Suprapubic skin (tissue), 4 donors: ENCODE data around the gene IL17F. TPM values are rescaled to one million over a fixed set of nuclear protein-coding genes. Genes with fewer than 3 reads are reported as not detected.

Experiments
- DNase-seq, 2 donors: peaks; one replicate each; pipeline ENCODE4 v3.0.0-alpha.2; 2019; ENCODE audit warnings: low spot score in 2 of 2
- H3K27ac ChIP-seq: fragments of 200-600 bp; sonication (generic); one replicate; pipeline ENCODE4 v1.5.1; 2019
- H3K27me3 ChIP-seq: fragments of 200-600 bp; sonication (generic); one replicate; pipeline ENCODE4 v1.5.1; 2019
- H3K36me3 ChIP-seq: fragments of 200-600 bp; sonication (generic); one replicate; pipeline ENCODE4 v1.5.1; 2019
- H3K4me1 ChIP-seq: fragments of 200-600 bp; sonication (generic); one replicate; pipeline ENCODE4 v1.5.1; 2019
- H3K4me3 ChIP-seq: fragments of 200-600 bp; sonication (generic); one replicate; pipeline ENCODE4 v1.5.1; 2019; ENCODE audit warnings: mild to moderate bottlenecking
- H3K9me3 ChIP-seq: fragments of 200-600 bp; sonication (generic); one replicate; pipeline ENCODE4 v1.5.1; 2019
- CTCF ChIP-seq, 2 donors: fragments of 200-600 bp in 1 of 2; fragments of 450-650 bp in 1 of 2; sonication (generic) in 1 of 2; IDR thresholded peaks; one replicate each; pipeline ENCODE4 v1.5.1; 2016 to 2019; ENCODE audit warnings: antibody characterized with exemption in 2 of 2, mild to moderate bottlenecking in 1 of 2, moderate library complexity in 1 of 2
- EP300 ChIP-seq: sonication (generic); formaldehyde crosslinking; IDR thresholded peaks from one replicate; pipeline ENCODE4 v1.6.1; 2017; ENCODE audit warnings: antibody characterized with exemption
- POLR2A ChIP-seq, 2 donors: fragments of 450-650 bp; IDR thresholded peaks; one replicate each; pipeline ENCODE4 v1.6.1; 2017; ENCODE audit warnings: antibody characterized with exemption in 2 of 2, mild to moderate bottlenecking in 2 of 2, moderate library complexity in 2 of 2
- POLR2AphosphoS5 ChIP-seq, 3 donors: sonication (generic); formaldehyde crosslinking; IDR thresholded peaks; one replicate each; pipeline ENCODE4 v1.6.1; 2017; ENCODE audit warnings: antibody characterized with exemption in 3 of 3
- WGBS: methylation state at CpG from one replicate; pipeline ENCODE4 v1.1.5; 2018; 5-methylcytosine and 5-hydroxymethylcytosine counted together
- total RNA-seq, 4 donors: library from RNA; depleted of rRNA; stranded (reverse); fragments of >200 nt; gene quantifications; one replicate each; pipeline ENCODE4 v1.1.0, GENCODE V29; 2016

IL17F gene
- total RNA-seq, 4 donors from 2014 or later, result not detected

- H3K4me3 ChIP-seq, result no peak overlapping the region
- H3K9me3 ChIP-seq, result no peaks in the 10 kb centered on the region
- TF ChIP-seq POLR2AphosphoS5 (IDR thresholded peaks at IDR 0.05), result no peak
- TF ChIP-seq EP300, result no peak
- no peak for TF ChIP-seq CTCF (IDR thresholded peaks at IDR 0.05)
- TF ChIP-seq POLR2A (IDR thresholded peaks at IDR 0.05), result no peak
- peaks cover 19% of the 10 kb centered on the region for H3K27me3 ChIP-seq
- no peak for DNase-seq
- H3K36me3 ChIP-seq, result no peaks in the 10 kb centered on the region
- WGBS, result 98% methylated on average over 2 of the region's 2 CpGs
- no peaks in the 10 kb centered on the region for H3K4me1 ChIP-seq
- no peak overlapping the region for H3K27ac ChIP-seq
These were observed 11.1 kb upstream of the IL17F start for GRCh38 chr6:52255434-52255833.

GRCh38 chr6:52254731-52255378, 10.6 kb upstream of the IL17F start:
- Histone ChIP-seq H3K4me3 (no peak overlapping the region), H3K27ac (no peak overlapping the region), H3K27me3 (peaks cover 19% of the 10 kb centered on the region), H3K4me1 (no peaks in the 10 kb centered on the region), H3K36me3 (no peaks in the 10 kb centered on the region), H3K9me3 (no peaks in the 10 kb centered on the region)
- WGBS, result 93% methylated on average over 8 of the region's 8 CpGs
- no peak for TF ChIP-seq POLR2AphosphoS5 (IDR thresholded peaks at IDR 0.05)
- no peak for TF ChIP-seq EP300
- no peak for TF ChIP-seq CTCF (IDR thresholded peaks at IDR 0.05)
- no peak for TF ChIP-seq POLR2A (IDR thresholded peaks at IDR 0.05)
- DNase-seq, result no peak

DNA sequence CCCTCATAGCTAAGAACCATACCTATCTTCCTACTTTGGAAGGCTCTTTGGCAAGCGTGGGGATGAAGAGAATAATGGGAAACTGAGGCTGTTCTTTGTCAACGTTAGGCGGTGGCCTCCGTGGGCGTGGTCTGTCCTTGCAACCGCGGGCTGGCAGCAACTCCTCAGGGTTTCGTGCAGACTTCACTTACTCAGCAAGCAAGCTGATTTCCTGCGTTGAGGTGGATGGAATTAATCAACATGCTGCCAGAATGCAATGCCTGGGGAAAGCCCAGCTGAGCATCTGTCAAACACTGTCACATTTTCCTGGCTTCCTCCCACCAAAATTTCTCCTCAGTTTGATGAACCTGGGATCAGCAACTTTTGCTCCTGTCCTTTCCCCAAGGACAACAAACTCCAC, 9.2 kb upstream of the IL17F start:
- no peaks in the 10 kb centered on the region for H3K36me3 ChIP-seq
- WGBS, result 16% methylated on average over 9 of the region's 9 CpGs

GRCh38 chr6:52251113-52251512, 6.8 kb upstream of the IL17F start:
- H3K9me3 ChIP-seq, result no peaks in the 10 kb centered on the region
- no peak for TF ChIP-seq POLR2AphosphoS5 (IDR thresholded peaks at IDR 0.05)
- TF ChIP-seq CTCF (IDR thresholded peaks at IDR 0.05), result no peak
- TF ChIP-seq POLR2A (IDR thresholded peaks at IDR 0.05), result no peak
- no peak for TF ChIP-seq EP300
- DNase-seq, result no peak

More for the DNA sequence above, 9.2 kb upstream of the IL17F start:
- Histone ChIP-seq H3K4me1 (no peaks in the 10 kb centered on the region), H3K27me3 (peaks cover 19% of the 10 kb centered on the region), H3K27ac (no peak overlapping the region), H3K4me3 (no peak overlapping the region), H3K9me3 (no peaks in the 10 kb centered on the region)
- TF ChIP-seq EP300, result no peak
- TF ChIP-seq POLR2A (IDR thresholded peaks at IDR 0.05), result no peak
- no peak for TF ChIP-seq POLR2AphosphoS5 (IDR thresholded peaks at IDR 0.05)
- TF ChIP-seq CTCF (IDR thresholded peaks at IDR 0.05), result no peak
- no peak for DNase-seq

DNA sequence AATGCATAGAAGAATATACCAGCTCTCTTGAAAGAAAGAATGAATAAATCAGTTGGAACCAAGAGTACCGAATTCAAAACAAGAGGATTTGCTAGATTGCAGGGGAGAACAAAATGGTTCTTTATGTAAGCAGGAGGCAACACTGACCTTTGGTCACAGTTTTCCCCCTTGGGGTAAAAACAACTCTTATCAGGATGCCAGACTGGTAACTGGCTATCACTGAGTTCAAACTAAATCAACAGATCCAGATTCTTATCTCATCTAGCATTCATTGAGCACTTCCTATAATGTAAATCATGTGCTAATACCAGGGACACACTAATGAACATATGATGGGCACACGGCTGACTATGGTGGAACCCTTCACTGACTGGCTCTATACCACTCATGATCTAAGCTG, 4.8 kb upstream of the IL17F start:
- 68% methylated on average over 2 of the region's 2 CpGs for WGBS
- no peaks in the 10 kb centered on the region for H3K9me3 ChIP-seq

More at GRCh38 chr6:52251113-52251512, 6.8 kb upstream of the IL17F start:
- no peak overlapping the region for H3K4me3 ChIP-seq
- peaks cover 19% of the 10 kb centered on the region for H3K27me3 ChIP-seq
- H3K27ac ChIP-seq, result no peak overlapping the region
- H3K36me3 ChIP-seq, result no peaks in the 10 kb centered on the region
- no peaks in the 10 kb centered on the region for H3K4me1 ChIP-seq

More for the DNA sequence above, 4.8 kb upstream of the IL17F start:
- no peak overlapping the region for H3K27ac ChIP-seq
- H3K27me3 ChIP-seq, result peaks cover 6% of the 10 kb centered on the region
- no peaks in the 10 kb centered on the region for H3K36me3 ChIP-seq
- no peak overlapping the region for H3K4me3 ChIP-seq
- TF ChIP-seq POLR2A (IDR thresholded peaks at IDR 0.05), result no peak
- no peak for TF ChIP-seq EP300
- TF ChIP-seq CTCF (IDR thresholded peaks at IDR 0.05), result no peak
- TF ChIP-seq POLR2AphosphoS5 (IDR thresholded peaks at IDR 0.05), result no peak
- no peaks in the 10 kb centered on the region for H3K4me1 ChIP-seq
- no peak for DNase-seq
